ENCODE data around the gene KLRG1.

KLRG1 gene

DNA sequence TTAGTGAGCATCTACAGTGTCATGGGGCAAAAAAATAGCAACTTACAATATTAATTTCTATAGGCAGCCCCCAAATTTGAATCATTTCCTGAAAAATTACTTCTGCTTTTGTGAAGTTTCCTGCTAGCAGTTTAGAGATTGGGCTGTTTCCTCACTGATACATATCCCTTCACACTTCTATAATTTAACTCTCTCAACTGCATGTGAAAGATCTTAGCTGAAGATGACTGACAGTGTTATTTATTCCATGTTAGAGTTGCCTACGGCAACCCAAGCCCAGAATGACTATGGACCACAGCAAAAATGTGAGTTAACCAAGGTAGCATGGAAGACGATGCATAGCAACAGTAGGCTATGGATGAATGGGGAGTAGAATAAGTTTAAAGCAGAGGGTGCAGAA is at the start of gene KLRG1:
Gene KLRG1, plus strand, starts transcription at position 134 of the 400 bp plus-strand sequence. Its CDS starts 90 bp downstream, at position 224.
- Histone ChIP-seq H3K36me3 (ENCODE audit: control insufficient read depth, insufficient read depth, low read length) (no peaks in the 10 kb centered on the region), H3K9me3 (ENCODE audit: control insufficient read depth, insufficient read depth, low read length) (no peaks in the 10 kb centered on the region), H3K27ac (ENCODE audit: low read depth, low read length) (no peak within 1 kb of the TSS), H3K4me3 (ENCODE audit: low read depth, low read length) (no peak within 1 kb of the TSS), H3K4me1 (ENCODE audit: control insufficient read depth, insufficient read depth, low read length) (no peaks in the 10 kb centered on the region), H3K9ac (ENCODE audit: low read depth, low read length) (no peak within 1 kb of the TSS), H3K27me3 (ENCODE audit: control insufficient read depth, insufficient read depth, low read length) (no peaks in the 10 kb centered on the region)

DNA sequence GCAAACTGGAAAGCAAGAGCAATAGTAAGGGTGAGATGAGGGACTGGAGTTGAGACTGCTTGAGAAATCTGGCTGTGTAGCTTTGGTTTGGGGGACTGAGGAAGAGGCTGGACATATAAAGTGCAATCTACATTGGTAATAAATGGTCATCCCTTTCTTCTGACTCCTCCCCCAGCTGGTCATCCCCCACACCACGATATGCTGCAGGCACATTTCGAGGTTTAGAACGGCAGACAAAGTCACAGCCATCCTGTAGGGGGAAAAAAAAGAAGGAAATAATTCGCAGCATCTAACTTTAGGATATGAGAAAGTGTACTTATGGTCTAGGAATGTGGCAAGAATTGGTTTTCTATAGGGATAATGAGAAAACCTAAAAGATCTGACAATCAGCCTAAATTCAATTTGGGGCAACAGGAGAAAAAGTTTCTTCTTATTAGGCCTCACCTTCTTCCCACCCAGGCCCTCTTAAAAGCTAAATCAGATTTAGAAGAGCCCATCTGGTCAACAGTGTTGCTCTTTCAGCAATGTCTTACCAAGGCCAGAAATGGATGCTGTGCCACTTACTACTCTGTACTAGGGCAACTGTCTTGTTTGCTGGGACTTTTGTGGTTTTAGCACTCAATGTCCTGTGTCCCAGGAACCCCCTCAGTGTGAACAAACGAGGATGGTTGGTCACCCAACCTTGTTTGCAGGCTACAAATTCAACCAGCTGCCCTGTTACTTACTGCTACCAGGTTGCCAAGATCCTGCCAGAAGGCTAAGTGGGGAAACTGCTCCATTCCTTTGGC is 47.5 kb upstream of the KLRG1 start:
- no peaks in the 10 kb centered on the region for H3K4me1 ChIP-seq (ENCODE audit: control insufficient read depth, insufficient read depth, low read length)
- no peaks in the 10 kb centered on the region for H3K27me3 ChIP-seq (ENCODE audit: control insufficient read depth, insufficient read depth, low read length)
- H3K9me3 ChIP-seq (ENCODE audit: control insufficient read depth, insufficient read depth, low read length): no peaks in the 10 kb centered on the region
- H3K27ac ChIP-seq (ENCODE audit: low read depth, low read length): no peak overlapping the region
- H3K9ac ChIP-seq (ENCODE audit: low read depth, low read length): no peak overlapping the region
- H3K4me3 ChIP-seq (ENCODE audit: low read depth, low read length): no peak overlapping the region
- peaks cover 74% of the 10 kb centered on the region for H3K36me3 ChIP-seq (ENCODE audit: control insufficient read depth, insufficient read depth, low read length)

DNA sequence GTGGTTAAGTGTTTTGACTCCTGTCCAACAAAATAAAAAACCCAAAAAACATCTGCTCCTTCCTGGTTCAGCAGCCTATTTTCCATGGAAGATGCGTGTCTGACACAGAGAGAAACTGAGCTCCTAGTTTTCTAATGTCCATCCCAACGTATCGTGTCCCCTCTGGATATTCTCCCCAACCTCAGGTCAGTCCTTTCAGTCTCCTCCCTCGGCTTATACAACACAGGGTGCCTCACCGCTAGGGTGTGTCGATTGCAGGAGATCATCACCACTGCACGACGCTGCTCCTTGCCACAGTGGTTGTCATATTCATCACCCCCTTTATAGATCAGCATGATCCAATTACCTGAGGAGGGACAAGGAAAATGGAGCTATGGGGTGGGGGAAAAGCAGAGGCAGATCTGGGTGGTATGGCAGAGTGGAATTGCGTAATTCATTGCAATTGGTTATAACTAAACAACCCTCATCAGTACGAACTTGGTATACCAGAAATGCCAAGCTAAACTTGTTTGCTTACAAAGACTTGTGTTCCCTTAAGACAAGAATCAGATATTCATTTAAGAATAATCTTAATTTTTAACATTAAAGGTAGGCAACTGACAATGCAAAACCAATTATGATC is 45.7 kb upstream of the KLRG1 start:
- Histone ChIP-seq H3K27me3 (ENCODE audit: control insufficient read depth, insufficient read depth, low read length) (no peaks in the 10 kb centered on the region), H3K9me3 (ENCODE audit: control insufficient read depth, insufficient read depth, low read length) (no peaks in the 10 kb centered on the region), H3K36me3 (ENCODE audit: control insufficient read depth, insufficient read depth, low read length) (peaks cover 56% of the 10 kb centered on the region), H3K27ac (ENCODE audit: low read depth, low read length) (no peak overlapping the region), H3K9ac (ENCODE audit: low read depth, low read length) (no peak overlapping the region), H3K4me3 (ENCODE audit: low read depth, low read length) (no peak overlapping the region), H3K4me1 (ENCODE audit: control insufficient read depth, insufficient read depth, low read length) (peaks cover 7% of the 10 kb centered on the region; the same call in 1 of the 2 replicates)

DNA sequence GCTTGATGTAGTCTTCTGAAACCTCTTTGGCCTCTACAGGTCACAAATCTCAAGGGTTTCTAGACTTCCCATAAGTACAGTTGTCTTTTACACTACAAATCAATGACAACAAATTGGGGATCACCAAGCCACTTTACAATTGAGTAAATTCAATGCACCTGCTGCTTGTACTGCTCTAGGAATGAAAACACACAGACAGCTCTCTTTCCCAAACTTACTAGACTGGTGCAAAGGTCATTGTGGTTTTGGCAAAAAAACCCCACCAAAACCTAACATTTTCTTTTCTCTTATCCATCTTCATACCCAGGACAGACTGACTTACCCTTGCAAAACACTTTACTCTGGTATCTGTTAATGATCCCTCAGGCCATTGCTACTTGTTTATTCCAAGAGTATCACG is 42.6 kb upstream of the KLRG1 start:
- Histone ChIP-seq H3K9ac (ENCODE audit: low read depth, low read length) (no peak overlapping the region), H3K36me3 (ENCODE audit: control insufficient read depth, insufficient read depth, low read length) (peaks cover 41% of the 10 kb centered on the region), H3K27ac (ENCODE audit: low read depth, low read length) (no peak overlapping the region)

DNA sequence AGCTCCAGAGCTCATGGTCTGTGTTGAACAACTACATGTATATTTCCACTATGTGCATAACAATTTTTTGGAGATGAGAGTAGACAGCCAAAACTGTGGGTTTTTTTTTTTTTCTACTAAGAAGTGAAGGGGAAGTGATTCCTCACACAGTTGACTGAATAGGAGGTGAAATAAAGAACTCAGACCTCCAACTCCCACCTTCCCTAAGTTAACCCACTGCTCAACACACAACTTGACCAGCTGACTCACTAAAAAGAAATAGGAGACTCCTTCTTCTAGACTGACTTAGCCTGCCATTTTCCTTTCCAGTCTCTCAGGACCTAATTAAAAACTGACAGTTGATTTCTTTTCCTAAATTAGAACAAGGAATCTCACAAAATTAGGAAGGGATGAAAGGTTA is 41.6 kb upstream of the KLRG1 start:
- Histone ChIP-seq H3K4me3 (ENCODE audit: low read depth, low read length) (peak overlapping the region; percentile 93), H3K9me3 (ENCODE audit: control insufficient read depth, insufficient read depth, low read length) (peaks cover 3% of the 10 kb centered on the region; the same call in 1 of the 2 replicates), H3K27ac (ENCODE audit: low read depth, low read length) (no peak overlapping the region), H3K9ac (ENCODE audit: low read depth, low read length) (no peak overlapping the region), H3K27me3 (ENCODE audit: control insufficient read depth, insufficient read depth, low read length) (no peaks in the 10 kb centered on the region), H3K4me1 (ENCODE audit: control insufficient read depth, insufficient read depth, low read length) (peaks cover 9% of the 10 kb centered on the region; the same call in 1 of the 2 replicates), H3K36me3 (ENCODE audit: control insufficient read depth, insufficient read depth, low read length) (peaks cover 31% of the 10 kb centered on the region)

More for the DNA sequence above, 42.6 kb upstream of the KLRG1 start:
- Histone ChIP-seq H3K9me3 (ENCODE audit: control insufficient read depth, insufficient read depth, low read length) (no peaks in the 10 kb centered on the region), H3K4me1 (ENCODE audit: control insufficient read depth, insufficient read depth, low read length) (peaks cover 9% of the 10 kb centered on the region; the same call in 1 of the 2 replicates), H3K4me3 (ENCODE audit: low read depth, low read length) (no peak overlapping the region), H3K27me3 (ENCODE audit: control insufficient read depth, insufficient read depth, low read length) (no peaks in the 10 kb centered on the region)

DNA sequence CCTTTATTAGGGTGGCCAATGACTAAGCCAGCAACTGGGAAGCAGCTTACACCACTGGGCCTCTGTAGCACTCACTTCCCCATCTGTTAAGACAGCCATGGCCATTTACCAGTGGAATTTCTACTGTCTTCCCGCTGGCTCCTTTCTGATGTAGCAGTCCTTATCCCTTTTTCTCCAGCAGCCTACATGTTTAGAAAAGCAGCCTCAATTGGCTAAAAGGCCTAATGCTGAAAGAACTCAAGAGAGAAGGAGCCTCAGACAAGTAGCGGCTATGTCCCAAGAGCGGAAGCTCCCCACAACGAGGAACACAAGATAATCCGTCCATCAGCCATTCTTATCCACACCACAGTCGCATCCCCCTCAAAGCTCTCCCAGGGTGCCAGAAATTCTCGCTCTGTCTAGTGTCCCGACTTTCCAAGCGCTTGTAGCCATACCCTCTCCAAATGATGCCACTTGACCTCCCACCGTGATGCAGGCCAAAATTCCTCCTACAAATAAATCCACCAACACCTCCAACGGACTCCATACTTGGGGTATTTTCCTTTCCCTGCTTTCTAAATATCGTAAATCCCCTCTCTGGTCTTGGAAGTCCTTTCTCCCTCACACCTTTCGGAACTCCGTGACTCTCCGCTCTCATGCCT is 40.5 kb upstream of the KLRG1 start:
- H3K9me3 ChIP-seq (ENCODE audit: control insufficient read depth, insufficient read depth, low read length): peaks cover 13% of the 10 kb centered on the region
- H3K9ac ChIP-seq (ENCODE audit: low read depth, low read length): peak overlapping the region; percentile 97
- peak overlapping the region; percentile 99 for H3K27ac ChIP-seq (ENCODE audit: low read depth, low read length)
- peaks cover 25% of the 10 kb centered on the region for H3K36me3 ChIP-seq (ENCODE audit: control insufficient read depth, insufficient read depth, low read length)
- H3K27me3 ChIP-seq (ENCODE audit: control insufficient read depth, insufficient read depth, low read length): no peaks in the 10 kb centered on the region
- peaks cover 9% of the 10 kb centered on the region; the same call in 1 of the 2 replicates for H3K4me1 ChIP-seq (ENCODE audit: control insufficient read depth, insufficient read depth, low read length)
- H3K4me3 ChIP-seq (ENCODE audit: low read depth, low read length): peak overlapping the region; percentile 93

DNA sequence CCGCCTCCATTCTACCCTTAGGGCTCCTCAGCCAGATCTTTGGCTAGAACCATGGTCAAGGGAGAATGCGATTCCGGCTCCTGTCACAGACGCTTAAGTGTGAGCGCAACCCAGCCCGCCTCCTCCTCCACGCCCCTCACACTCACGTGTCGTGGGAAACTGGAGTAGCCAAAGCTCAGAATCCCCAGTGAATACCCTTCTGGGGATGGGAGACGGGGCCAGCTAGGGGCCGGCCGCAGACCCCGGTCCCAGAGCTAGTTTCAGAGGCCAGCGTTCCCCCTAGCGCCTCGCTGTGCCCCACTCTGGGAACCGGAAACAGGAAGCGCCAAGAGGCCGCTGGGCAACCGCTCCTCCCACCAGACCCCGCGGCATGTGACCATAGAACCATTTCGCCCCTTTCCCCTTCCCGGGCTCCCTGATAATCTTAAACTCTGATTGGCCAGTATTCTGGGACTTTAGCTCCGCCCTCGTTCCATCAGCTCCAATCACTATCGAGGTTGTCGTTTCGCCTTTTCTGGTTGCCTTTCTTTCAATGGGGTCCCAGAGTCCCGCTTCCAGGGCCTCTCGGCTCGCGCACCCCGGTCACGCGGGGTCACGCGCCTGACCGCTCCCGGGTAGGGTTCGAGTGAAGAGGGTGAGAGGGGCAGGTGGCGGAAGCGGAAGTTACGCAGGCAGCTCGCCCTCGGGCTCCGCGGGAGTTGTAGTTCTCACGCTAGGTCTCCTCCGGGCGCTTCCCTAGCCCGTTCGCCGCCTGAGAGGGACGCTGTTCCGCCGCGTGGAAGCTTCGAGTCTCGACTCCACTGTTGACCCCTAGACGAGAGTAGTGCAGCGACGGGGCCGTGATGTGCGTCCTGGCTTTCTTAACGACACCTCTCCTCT is 39.8 kb upstream of the KLRG1 start, which contains the start of gene M6PR:
Gene M6PR, minus strand, starts transcription at position 304 of the 879 bp plus-strand sequence. CDS start 3,241 bp downstream, outside the sequence.
- Histone ChIP-seq H3K4me3 (ENCODE audit: low read depth, low read length) (peak within 1 kb of the TSS; percentile 93), H3K9ac (ENCODE audit: low read depth, low read length) (peak within 1 kb of the TSS; percentile 97), H3K27ac (ENCODE audit: low read depth, low read length) (peak within 1 kb of the TSS; percentile 99), H3K4me1 (ENCODE audit: control insufficient read depth, insufficient read depth, low read length) (peaks cover 9% of the 10 kb centered on the region; the same call in 1 of the 2 replicates), H3K27me3 (ENCODE audit: control insufficient read depth, insufficient read depth, low read length) (no peaks in the 10 kb centered on the region), H3K9me3 (ENCODE audit: control insufficient read depth, insufficient read depth, low read length) (peaks cover 20% of the 10 kb centered on the region), H3K36me3 (ENCODE audit: control insufficient read depth, insufficient read depth, low read length) (peaks cover 17% of the 10 kb centered on the region)

DNA sequence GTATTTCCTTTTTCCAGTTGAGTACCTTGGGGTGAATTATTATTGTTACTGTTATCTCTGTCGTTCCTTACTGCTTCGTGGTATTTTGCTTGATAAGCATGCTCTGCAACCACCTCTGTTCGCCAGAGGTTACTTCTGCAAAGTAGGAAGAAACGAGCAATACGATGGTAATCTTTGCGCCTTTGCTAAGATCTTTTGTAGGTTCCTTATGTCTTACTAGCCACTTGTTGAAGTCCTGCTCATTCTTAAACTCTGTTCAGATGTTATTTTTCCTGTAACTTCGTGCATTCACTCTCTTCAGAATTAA is 39.2 kb upstream of the KLRG1 start:
- Histone ChIP-seq H3K4me3 (ENCODE audit: low read depth, low read length) (peak overlapping the region; percentile 93), H3K36me3 (ENCODE audit: control insufficient read depth, insufficient read depth, low read length) (peaks cover 13% of the 10 kb centered on the region), H3K27ac (ENCODE audit: low read depth, low read length) (peak overlapping the region; percentile 99), H3K27me3 (ENCODE audit: control insufficient read depth, insufficient read depth, low read length) (no peaks in the 10 kb centered on the region), H3K4me1 (ENCODE audit: control insufficient read depth, insufficient read depth, low read length) (peaks cover 9% of the 10 kb centered on the region; the same call in 1 of the 2 replicates), H3K9me3 (ENCODE audit: control insufficient read depth, insufficient read depth, low read length) (peaks cover 20% of the 10 kb centered on the region), H3K9ac (ENCODE audit: low read depth, low read length) (peak overlapping the region; percentile 97)

DNA sequence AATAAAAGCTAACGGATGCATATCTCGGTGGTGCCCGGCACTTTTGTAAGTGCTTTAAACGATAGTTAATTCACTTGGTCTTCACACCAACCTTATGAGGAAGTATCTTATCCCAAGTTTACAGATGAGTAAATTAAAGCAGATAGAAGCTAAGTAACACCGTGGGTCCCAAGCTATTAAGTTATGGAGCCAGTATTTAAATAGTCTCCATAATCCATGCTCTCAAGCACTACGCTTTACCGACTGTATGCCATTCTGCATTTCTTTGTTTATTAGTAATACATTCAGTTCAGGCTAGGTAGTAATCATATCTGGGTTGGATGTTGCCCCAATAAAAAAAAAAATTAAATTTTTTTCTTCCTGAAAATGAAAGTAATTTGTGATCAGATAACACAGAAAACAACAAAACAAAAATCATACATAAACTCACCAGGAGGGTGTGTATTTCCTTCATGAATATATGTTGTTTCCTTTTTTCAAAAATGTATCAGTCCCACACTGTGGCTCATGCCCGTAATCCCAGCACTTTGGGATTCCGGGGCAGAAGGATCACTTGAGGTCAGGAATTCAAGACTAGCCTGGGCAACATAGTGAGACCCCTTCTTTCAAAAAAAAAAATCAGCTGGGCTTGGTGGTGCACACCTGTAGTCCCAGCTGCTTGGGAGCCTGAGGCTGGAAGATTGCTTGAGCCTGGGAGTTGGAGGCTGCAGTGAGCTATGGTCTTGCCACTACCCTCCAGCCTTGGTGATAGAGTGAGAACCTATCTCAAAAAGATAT is 38.5 kb upstream of the KLRG1 start:
- H3K27ac ChIP-seq (ENCODE audit: low read depth, low read length): no peak overlapping the region
- peak overlapping the region; percentile 93 for H3K4me3 ChIP-seq (ENCODE audit: low read depth, low read length)
- peaks cover 27% of the 10 kb centered on the region for H3K9me3 ChIP-seq (ENCODE audit: control insufficient read depth, insufficient read depth, low read length)
- H3K27me3 ChIP-seq (ENCODE audit: control insufficient read depth, insufficient read depth, low read length): no peaks in the 10 kb centered on the region
- H3K36me3 ChIP-seq (ENCODE audit: control insufficient read depth, insufficient read depth, low read length): peaks cover 6% of the 10 kb centered on the region
- H3K4me1 ChIP-seq (ENCODE audit: control insufficient read depth, insufficient read depth, low read length): peaks cover 9% of the 10 kb centered on the region; the same call in 1 of the 2 replicates
- H3K9ac ChIP-seq (ENCODE audit: low read depth, low read length): no peak overlapping the region

DNA sequence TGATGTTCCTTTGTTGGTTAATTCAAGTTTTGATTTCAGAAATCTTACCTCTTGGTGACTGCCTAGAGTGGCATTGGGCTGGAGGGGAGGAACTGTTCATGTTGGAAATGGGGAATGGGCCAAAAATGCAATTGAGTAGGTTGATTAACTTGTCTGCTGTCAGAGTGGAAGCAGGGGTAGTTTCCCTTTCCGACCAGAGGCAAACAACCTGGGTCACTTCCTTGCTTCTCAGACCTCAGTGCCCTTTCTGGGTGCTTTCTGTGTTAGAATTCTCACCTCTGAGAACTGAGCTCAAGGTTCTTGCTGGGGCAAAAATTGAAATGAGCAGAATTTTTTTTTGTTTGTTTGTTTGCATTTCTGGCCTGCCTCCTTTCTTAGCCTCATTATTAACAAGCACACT is 37.6 kb upstream of the KLRG1 start:
- H3K9me3 ChIP-seq (ENCODE audit: control insufficient read depth, insufficient read depth, low read length): peaks cover 30% of the 10 kb centered on the region
- peaks cover 9% of the 10 kb centered on the region; the same call in 1 of the 2 replicates for H3K4me1 ChIP-seq (ENCODE audit: control insufficient read depth, insufficient read depth, low read length)

More for the DNA sequence above, 37.6 kb upstream of the KLRG1 start:
- Histone ChIP-seq H3K36me3 (ENCODE audit: control insufficient read depth, insufficient read depth, low read length) (peaks cover 5% of the 10 kb centered on the region; the same call in 1 of the 2 replicates), H3K4me3 (ENCODE audit: low read depth, low read length) (no peak overlapping the region), H3K9ac (ENCODE audit: low read depth, low read length) (no peak overlapping the region), H3K27me3 (ENCODE audit: control insufficient read depth, insufficient read depth, low read length) (no peaks in the 10 kb centered on the region), H3K27ac (ENCODE audit: low read depth, low read length) (no peak overlapping the region)

All from HUES48 (cell line).